Measurements from ENCODE around the gene STX11.

Gene STX11

DNA sequence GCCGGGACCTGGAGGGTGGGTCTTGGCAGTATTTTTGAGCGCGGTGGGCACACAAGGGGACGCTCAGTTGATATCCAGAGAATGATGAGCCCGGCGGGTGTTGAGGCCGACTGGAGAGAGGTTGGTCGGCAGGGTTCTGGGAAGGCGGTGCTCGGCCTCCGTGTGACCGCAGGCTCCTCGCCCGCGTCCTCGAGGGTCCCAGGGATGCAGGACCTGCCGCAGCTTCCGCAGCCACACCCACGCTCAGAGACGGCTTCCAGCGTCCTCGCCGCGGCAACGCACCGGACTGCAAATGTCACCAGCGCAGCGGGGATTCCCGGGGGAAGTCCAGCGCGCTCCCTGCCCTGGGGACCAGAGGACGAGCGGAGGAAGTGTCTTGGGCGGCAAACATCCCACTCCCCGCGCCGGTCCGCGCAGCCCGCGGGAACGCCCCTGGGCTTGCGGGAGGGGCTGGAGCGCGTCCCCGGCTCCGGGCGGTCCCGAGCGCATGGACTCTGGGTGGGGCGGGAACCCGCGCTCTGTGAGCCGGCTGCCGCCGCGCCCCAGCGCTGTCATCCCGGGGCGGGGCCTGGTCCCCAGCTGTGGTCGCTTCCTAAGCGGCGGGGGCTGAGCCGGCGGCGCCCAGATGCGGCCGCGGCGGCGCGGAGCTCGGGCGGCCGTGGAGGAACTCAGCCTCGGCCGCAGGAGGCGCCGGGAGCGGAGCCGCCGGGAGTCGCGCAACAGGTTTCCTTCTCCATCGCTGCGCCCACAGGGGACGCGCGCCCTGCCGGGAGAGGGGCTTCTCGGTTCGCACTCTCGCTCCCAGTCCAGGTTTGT is at the start of gene STX11:
Gene STX11 (plus strand): TSS at position 624 of the 816 bp plus-strand sequence. CDS start 36,111 bp downstream, outside the sequence.
- H3K4me3 ChIP-seq (ENCODE audit: low read depth, low read length), result peak within 1 kb of the TSS; percentile 79
- no peak for DNase-seq (ENCODE audit: low read depth)
- TF ChIP-seq, protein P1, sequence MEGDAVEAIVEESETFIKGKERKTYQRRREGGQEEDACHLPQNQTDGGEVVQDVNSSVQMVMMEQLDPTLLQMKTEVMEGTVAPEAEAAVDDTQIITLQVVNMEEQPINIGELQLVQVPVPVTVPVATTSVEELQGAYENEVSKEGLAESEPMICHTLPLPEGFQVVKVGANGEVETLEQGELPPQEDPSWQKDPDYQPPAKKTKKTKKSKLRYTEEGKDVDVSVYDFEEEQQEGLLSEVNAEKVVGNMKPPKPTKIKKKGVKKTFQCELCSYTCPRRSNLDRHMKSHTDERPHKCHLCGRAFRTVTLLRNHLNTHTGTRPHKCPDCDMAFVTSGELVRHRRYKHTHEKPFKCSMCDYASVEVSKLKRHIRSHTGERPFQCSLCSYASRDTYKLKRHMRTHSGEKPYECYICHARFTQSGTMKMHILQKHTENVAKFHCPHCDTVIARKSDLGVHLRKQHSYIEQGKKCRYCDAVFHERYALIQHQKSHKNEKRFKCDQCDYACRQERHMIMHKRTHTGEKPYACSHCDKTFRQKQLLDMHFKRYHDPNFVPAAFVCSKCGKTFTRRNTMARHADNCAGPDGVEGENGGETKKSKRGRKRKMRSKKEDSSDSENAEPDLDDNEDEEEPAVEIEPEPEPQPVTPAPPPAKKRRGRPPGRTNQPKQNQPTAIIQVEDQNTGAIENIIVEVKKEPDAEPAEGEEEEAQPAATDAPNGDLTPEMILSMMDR (IDR thresholded peaks at IDR 0.05; ENCODE audit: low read depth, low read length, missing control alignments), result peak; percentile 1

DNA sequence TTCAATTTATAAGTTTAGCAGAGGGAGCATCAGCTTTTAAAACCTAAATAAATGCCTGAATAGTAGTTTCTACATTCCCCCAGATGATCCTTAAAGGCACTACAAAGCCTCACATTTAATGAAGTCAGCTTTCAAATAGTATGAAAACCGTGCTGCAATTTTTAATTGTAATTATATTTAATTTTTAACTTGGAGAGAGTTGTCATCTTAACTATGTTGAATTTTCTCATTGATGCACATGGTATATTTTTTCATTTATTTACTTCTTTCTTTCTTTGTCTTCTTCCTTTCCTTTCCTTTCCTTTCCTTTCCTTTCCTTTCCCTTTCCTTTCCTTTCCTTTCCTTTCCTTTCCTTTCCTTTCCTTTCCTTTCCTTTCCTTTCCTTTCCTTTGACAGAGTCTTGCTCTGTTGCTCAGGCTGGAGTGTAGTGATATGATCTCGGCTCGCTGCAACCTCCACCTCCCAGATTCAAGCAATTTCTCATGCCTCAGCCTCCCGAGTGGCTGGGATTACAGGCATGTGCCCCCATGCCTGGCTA is 47.2 kb upstream of the STX11 start:
- no peak for DNase-seq (ENCODE audit: low read depth)
- H3K4me3 ChIP-seq (ENCODE audit: low read depth, low read length), result no peak overlapping the region
- TF ChIP-seq, protein P1 (IDR thresholded peaks at IDR 0.05; ENCODE audit: low read depth, low read length, missing control alignments), result no peak

DNA sequence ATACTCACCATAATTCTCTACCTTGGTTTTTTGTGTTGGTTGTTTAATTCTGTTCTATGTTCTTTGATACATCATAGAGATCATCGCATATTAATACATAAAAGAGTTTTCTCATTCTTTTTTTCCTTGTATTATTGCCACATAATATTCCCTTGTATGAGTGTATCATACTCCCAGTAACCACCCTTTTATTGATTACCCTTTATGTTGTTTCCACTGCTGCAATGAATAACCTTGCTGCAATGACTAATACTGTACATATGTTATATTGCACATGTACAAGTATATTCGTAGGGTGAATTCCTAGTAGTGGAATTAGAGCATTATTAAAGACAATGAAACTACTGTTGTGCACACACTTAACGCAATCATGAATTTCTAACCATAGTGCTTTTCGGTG is 45.8 kb upstream of the STX11 start:
- DNase-seq (ENCODE audit: low read depth), result no peak
- TF ChIP-seq, protein P1 (IDR thresholded peaks at IDR 0.05; ENCODE audit: low read depth, low read length, missing control alignments), result no peak
- H3K4me3 ChIP-seq (ENCODE audit: low read depth, low read length), result no peak overlapping the region

DNA sequence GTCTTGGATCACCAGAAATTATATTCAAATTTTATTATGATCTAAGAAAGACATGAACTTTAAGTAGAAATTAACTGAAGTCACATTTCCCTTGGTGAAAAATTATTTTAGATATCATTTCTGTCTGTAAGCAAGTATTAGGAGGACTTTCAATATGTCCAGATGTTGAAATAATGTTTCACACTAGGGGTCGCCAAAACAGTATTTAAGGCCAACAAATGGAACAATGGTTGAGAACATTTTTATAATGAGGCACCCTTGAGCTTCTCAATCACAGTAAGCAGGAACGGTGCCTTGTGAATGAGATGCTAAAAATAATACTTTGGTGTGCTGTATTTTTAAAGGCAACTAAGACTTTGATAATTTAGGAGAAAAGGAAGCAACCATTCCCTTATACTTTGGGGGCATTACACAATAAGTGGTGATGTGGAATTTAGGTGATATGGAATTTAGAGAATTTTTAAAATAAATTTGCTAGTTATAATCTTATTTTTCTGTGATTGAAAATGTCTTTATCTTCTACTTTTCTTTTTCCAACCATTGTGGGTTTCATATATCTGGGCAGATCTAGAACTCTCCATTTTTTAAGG is 45.3 kb upstream of the STX11 start:
- H3K4me3 ChIP-seq (ENCODE audit: low read depth, low read length), result no peak overlapping the region
- TF ChIP-seq, protein P1 (IDR thresholded peaks at IDR 0.05; ENCODE audit: low read depth, low read length, missing control alignments), result peak; percentile 60
- DNase-seq (ENCODE audit: low read depth), result peak; percentile 57

DNA sequence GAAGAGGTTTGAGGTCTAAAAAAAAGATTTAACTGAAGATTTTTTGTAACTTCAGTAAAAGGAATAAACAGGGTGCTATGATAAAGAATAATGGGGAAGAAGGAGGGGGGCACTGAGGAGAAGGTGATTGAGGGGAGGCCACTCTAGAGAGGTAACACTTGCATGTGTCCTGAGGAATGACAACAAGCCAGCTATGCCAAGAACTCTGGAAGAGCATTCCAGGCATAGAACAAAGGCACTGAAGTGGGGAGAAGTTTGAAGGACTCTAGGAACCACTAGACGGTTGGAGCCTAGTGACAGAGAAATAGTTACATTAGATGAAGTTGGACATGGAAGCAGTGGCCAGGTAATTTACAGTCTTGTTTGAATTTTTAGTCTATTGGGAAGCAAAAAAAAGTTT is 44.1 kb upstream of the STX11 start:
- H3K4me3 ChIP-seq (ENCODE audit: low read depth, low read length), result no peak overlapping the region
- no peak for DNase-seq (ENCODE audit: low read depth)
- TF ChIP-seq, protein P1 (IDR thresholded peaks at IDR 0.05; ENCODE audit: low read depth, low read length, missing control alignments), result no peak

DNA sequence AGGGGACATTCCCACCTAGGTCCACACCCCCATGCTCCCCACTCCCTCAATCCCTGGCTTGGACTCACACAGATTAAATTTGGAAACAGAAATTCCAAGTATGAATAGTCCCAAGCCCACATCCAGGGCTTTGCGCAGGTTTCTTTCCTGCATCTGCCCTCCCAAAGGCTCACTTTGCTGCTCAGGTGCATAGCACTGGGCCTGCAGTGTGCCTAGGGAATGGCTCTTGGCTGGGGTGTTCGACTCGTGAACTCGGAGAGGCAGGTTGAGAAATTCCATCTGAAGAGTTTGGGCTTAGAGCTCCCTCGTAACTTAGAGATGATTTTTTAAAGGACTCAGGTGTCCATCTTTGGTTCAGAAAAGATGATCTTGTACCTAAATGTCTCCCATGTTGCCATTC is 40.1 kb upstream of the STX11 start:
- TF ChIP-seq, protein P1 (IDR thresholded peaks at IDR 0.05; ENCODE audit: low read depth, low read length, missing control alignments), result no peak
- DNase-seq (ENCODE audit: low read depth), result no peak
- H3K4me3 ChIP-seq (ENCODE audit: low read depth, low read length), result no peak overlapping the region
